HG03108 (cell line): ENCODE results near the gene KLRG1.

Experiments
- ATAC-seq: cut with Tn5 transposase; IDR thresholded peaks from one replicate; pipeline ENCODE4 v1.9.1; 2021; ENCODE audit warnings: moderate library complexity; ENCODE audit not compliant: unreplicated experiment

Gene KLRG1

DNA sequence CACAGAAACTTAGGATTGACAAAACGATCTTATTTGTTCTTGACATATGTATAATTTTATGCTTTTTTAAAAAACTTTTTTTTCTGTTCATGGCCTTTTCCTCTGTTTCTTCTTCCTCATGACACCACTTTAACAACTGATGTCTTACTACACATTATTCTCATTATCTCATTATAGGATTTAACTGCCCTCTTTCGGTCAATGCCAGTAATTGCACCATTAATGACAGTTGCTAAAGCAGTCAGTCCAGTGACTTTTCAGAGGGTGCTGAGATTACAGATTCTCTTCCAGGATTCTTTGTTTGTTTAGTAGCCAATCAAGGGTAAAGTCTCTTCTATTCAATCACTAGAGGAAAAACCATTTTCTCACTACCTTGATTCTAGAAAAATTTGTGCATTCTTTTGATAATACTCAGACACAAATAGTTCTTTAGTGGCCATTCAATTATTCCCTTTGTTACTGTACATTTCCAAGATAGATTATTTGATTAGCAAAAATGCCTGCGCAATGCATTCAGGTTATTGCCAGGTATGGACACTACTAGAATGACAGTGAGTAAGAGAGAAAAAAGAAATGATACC lies 50.1 kb downstream of the KLRG1 start:
- no peak for ATAC-seq

DNA sequence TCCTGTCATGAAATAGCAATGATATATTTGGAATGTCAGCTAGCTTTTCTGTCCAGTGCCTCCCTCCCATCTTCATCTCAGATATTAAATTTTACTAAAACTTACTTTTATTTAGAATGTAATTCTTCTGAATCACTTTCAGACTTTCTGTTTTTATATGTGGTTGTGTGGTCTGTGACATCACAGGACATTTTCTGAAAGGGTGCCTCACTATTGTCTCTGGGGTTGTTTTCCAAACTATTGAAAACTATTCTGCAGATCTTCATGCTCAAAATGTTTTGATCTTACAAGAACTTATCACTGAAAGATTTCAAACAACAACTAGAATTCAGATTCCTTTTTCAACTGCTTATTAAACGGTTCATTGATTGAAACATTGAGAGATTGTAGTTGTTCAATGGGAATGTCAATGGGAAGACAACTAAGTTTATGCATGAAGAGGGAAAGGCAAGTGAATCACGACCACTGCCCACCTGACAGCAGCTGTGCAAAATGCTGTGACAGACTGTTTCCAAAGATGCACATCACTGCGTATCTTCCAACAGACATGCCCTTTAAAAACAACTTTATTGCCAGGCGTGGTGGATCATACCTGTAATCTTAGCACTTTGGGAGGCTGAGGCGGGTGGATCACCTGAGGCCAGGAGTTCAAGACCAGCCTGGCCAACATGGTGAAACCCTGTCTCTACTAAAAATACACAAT lies 51.3 kb downstream of the KLRG1 start:
- no peak for ATAC-seq

GRCh38 chr12:9041321-9041720 lies 52.0 kb downstream of the KLRG1 start:
- no peak for ATAC-seq

DNA sequence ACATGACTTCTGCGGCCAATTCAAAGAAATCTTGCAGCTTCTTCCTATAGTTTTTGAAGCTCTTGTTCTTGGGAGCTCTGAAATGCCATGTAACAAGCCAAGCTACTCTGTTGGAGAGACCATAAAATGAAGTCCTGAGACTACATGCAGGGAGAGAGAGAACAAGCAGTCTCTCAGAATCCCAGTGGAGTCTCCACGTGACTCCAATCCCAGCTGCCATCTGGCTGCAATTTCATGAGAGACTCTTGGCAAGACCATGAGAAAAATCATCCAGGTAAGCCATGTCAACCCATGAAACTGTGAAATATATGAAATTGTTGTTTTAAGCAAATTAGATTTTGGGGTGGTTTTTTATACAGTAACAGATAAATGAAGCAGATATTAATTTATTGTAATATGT lies 54.4 kb downstream of the KLRG1 start:
- ATAC-seq = no peak

DNA sequence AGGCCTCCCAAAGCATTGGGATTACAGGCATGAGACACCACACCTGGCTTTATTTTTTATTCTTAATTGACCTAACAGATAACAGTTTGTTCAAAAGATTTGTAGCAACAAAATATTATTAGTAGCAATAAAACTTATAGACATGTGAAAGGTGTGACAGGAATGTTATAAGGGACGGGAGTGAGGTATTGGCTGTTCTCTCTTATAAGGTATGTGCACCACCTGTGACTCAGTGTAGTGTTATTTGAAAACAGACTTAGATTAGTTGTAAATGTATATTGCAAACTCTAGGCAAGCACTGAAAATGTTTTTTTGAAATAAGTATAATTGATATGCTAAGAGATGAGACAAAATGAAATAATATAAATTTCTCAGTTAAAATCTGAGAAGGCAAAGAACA lies 57.8 kb downstream of the KLRG1 start:
- no peak for ATAC-seq

DNA sequence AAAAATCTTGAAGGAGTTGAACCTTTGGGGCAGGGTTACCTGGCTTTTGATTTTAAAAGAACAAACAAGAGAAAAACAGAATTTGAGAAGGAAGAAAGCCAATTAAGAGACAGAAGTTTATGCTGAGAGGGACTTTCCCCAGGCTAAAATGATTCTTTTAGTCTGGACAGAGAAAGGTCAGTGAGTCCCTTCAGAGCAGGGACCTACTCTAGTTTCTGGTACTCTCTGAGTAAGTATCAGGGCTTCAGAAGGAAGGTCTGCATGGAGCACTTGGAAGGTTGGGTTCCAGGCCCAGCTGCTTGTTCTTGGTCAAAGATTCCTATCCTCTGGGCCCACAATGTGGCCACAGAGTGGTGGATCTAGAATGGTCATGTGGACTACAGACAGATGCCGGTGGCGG lies 59.6 kb downstream of the KLRG1 start:
- no peak for ATAC-seq

DNA sequence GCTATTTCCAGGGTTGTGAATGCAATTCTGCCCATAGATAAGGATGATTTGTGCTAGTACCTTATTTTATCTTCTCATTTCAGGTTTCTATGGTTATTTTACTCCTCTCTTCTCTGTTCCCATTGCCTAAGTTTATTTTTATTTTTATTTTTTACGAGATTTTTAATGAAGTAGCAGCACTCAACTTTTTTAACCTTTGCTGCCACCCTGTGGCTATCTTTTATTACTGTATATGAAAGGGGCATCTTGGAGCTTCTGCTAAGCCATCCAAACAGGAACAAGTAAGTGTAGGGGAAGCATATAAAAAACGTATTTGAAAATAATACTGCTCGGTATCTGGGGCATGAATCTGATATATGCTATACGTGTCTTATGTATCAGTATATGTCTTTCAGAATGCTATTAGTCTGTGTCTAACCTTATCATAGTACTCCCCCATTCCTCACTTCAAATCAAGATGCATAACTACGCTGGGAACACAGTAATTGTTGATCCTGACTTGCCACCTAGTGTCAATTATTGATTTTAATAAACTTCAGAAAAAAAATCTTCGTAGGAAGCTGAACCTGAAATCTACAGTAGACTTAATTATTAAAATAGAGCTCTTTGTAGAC lies 60.3 kb downstream of the KLRG1 start:
- no peak for ATAC-seq

GRCh38 chr12:9050521-9051157 lies 61.3 kb downstream of the KLRG1 start:
- ATAC-seq = no peak

DNA sequence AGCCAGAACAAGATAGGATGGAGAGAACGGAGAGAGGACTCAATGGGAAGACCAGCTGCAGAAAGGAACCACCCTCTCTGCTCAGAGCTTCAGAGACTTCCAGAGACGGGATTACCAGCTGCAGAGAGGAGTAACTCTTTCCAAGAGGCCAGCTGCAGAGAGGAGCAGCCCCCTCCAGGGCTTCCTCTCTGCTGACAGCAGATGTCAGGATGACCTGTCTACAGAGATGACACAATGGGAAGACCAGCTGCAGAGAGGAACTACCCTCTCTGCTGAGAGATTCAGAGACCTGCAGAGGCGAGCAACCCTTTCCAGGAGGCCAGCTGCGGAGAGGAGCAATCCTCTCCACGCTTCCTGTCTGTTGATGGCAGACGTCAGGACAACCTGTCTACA lies 61.8 kb downstream of the KLRG1 start:
- no peak for ATAC-seq

- ATAC-seq = no peak
Measured at GRCh38 chr12:9052610-9053009, 63.3 kb downstream of the KLRG1 start.
